Cortex of kidney (tissue), 1 donor: ENCODE data around the gene SPAAR.
"Not testable (repeated sequence)": the region's sequence is repeated elsewhere in the genome, so short reads cannot be mapped to it uniquely, and the experiment has no call there.

Experiments used
- DNase-seq: peaks from one replicate; lab custom pipeline; 2025; lab: John Stamatoyannopoulos, UW

SPAAR gene

DNA sequence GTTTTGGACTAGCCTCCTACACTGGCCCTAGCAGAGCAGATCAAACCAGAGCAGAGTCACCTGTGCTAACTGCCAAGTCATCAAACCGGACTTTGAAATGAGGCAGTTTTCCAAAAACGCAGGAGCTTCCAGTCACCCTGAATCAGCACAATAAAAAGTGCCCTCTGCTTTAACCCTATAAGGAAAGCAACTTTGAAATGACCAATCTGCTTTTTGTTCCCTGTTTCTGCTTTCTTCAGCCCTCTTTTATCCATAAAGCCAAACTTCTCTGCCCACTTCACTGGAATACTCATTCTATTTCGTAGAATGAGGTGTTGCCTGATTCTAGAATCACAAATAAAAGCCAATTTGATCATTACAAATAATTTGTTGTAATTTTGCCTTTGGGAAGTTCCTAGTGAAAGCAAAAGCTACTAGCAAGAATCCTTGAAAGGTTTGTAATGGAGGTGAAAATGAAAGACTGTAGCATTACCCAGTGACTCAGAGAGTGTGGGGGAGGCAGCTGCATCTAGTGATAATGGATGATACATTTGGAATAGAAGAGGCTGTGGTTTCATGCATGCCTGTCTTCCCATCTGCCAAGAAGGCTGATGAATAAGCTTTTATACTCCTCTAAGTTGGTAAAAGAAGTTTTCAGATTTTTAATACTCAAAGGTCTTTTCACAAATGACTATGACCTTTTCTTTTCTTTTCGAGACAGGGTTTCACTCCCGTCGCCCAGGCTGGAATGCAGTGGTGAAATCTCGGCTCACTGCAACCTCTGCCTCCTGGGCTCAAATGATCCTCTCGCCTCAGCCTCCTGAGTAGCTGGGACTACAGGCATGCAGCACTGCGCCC is 14.9 kb downstream of the SPAAR start:
- no peak for DNase-seq

DNA sequence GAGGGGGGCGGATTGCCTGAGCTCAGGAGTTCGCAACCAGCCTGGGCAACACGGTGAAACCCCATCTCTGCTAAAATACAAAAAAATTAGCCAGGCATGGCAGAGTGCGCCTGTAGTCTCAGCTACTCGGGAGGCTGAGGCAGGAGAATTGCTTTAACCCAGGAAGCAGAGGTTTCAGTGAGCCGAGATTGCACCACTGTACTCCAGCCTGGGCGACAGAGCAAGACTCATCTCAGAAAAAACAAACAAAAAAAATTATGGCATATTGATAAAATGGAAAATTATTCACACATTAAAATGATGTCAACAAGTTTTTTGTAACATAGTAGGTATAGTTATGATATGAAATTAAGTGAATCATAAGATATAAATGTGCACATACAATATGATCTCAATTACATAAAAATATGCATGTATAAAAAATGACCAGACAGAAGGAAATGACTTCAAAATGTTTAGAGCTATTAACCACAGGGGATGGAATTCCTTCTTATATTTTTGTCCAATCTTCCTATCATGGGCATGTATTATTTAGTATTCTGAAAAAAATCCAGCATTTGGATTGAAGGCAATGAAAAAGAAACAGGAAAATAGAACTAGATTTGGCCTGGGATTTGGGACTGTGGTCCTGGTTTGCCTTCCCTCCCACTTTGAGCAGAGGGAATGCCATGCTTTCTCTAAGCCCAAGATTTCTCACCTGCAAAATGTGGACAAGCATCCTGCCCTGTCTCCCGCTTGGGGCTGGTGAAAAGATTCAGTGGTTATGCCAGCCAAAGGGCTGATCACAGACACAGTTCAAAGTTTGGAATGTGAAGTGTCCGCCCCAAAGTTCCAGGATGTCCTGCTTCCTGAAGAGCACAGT is 19.5 kb downstream of the SPAAR start:
- DNase-seq, result no peak

DNA sequence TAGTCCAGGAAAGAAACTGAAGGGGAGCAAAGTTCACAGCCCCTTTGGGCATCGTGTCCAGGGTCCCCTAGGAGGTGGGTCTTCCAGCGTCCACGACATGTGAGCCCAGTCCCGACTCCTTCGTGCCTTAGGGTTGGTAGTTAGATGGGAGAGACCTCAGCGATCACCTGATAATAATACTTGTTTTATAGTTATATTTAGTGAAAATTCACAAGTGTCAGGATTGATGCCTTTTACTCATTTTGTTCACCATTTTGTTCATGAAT is 20.1 kb downstream of the SPAAR start:
- no peak for DNase-seq

DNA sequence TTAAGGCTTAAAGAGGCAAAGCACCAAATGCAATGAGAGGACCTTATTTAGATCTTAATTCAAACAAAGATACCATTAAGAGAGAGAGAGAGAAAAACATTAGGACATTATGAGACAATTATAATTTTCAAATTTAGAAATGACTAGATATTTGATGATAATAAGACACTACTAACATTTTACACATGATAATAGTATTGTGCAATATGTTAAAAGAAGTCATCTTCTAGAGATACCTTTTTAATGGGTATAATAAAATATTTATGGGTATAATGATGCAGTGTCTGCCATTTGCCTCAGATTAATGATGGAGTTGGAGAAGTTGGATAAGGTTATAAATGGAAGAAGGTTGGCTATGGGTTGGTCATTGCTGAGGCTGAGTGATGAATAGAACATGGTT is 21.2 kb downstream of the SPAAR start:
- no peak for DNase-seq

DNA sequence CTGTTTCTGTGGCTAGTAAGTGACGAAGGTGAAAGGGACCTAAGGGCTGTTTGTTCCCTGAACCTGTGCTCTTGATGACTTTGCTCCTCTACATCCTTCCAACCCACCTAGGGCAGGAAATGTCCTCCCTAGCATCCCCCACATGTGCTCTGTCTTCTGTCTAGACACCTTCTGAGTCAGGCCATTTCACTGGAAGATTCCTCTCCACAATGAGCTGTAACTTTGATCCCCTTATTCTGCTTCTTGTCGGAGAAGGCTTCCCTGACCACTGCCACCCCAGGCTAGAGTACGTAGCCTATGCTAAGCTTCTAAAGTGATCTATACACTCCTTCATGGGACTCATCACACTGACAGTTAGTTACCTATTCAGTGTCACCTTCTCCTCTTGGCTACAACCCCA is 21.7 kb downstream of the SPAAR start:
- DNase-seq, result no peak

DNA sequence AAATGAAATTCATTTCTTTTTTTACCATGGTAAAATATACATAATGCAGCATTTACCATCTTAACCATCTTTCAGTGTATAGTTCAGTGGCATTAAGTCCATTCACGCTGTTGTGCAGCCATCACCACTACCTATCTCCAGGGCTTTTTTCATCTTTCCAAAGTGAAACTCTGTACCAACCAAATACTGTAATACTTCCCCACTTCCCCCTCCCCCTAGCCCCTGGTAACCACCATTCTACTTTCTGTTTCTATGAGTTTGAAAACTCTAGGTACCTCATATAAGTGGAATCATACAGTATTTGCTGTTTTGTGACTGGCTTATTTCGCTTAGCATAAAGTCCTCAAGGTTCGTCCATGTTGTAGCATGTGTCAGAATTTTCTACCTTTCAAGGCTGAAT is 23.4 kb downstream of the SPAAR start:
- DNase-seq, result no peak

DNA sequence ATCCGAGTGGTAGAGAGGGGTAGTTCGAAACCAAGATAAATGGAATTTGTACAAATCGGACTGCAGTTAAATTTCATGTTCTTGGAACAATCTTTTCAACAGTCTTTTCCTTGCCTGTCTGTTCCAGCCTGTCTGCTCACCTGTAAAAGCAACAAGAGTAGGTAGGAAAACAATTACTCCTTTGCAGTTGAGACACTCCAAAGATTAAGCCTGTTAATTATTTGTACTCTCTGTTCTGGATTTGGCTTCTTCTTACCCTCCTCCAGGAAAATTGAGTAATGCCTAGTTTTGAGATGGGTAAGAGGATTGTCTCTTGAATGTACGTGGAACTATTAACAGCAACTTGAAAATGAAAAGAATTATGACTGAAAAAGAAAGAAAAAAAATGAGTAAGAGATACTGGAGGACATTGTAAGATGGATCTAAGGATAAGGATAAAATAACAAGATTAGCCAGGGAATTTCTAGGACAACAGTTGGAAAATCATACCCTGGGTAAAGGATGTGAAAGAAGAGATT is 24.3 kb downstream of the SPAAR start:
- no peak for DNase-seq

DNA sequence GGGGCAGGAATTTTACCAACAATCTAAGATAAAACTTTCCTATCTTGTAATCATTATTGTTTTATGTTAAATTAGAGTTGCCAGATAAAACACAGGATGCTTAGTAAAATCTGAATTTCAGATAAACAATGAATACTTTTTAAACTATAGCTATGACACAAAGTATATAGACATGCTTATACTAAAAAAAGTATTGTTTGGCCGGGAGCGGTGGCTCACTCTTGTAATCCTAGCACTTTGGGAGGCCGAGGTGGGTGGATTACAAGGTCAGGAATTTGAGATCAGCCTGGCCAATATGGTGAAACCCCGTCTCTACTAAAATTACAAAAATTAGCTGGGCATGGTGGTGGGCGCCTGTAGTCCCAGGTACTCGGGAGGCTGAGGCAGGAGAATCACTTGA is 24.8 kb downstream of the SPAAR start:
- DNase-seq, result not testable (repeated sequence)

DNA sequence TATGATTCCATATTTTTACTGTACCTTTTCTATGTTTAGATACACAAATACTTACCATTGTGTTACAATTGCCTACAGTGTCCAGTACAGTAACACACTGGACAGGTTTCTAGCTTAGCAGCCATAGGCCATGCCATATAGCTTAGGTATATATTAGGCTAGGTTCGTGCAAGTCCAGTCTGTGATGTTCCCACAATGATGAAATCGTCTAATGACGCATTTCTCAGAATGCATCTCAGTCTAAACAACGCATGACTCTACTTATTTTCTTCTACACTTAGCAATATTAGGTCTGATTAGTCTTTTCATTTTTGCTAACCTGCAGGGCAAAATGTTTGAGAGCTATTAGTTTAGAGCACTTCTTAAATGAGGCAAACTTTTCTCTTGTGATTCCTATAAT is 26.0 kb downstream of the SPAAR start:
- no peak for DNase-seq

DNA sequence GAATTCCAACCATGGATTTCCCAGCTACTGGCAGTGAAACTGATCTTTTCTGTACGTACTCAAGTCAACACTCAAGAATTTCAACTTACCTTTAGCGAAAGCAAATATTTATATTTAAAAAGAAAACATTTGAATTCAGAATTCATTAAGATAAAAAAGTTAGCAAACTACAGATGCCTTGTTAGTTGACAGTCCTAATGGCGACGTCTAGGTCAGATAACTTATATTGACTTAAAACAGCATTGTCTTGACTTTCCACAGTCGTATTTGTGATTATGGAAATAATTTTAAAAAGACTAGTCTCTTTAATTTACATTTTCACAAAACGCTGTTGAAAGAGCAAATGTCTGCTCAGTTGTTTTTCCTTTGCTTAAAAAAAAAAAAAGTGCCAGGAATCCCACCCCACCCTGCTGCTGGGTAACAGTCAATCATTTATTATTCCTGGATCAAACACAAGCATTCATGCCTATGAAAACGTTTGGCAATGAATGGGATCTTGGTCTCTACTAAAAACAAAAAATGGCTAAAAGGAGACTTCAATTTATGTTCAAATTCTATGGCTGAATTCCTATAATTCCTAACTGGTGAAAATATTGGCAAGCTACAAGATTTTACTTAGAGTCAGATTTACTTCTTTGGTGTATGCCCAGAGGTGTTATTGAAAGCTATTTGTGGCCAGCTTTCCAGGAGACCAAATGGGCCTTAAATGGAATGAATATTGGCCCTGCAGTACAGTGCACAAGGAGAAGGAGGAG is 26.6 kb downstream of the SPAAR start:
- no peak for DNase-seq

DNA sequence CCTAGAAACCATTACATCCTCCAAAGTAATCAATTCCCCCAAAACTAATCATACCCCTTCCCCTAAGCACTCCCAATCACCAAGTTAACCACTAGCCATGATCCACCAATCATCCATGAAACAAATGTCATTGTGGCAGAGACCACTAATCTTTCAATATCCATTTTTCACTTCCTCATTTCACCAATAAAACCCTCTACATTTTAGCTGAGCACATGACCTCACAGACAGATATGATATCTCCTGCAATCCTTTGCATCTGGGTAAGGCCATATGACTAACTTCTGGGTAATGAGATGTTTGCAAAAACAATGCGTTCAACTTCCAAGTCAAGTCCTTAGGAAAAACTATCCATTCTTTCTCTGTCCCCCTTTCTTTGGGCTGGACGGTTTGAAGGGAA is 27.9 kb downstream of the SPAAR start:
- DNase-seq, result no peak

DNA sequence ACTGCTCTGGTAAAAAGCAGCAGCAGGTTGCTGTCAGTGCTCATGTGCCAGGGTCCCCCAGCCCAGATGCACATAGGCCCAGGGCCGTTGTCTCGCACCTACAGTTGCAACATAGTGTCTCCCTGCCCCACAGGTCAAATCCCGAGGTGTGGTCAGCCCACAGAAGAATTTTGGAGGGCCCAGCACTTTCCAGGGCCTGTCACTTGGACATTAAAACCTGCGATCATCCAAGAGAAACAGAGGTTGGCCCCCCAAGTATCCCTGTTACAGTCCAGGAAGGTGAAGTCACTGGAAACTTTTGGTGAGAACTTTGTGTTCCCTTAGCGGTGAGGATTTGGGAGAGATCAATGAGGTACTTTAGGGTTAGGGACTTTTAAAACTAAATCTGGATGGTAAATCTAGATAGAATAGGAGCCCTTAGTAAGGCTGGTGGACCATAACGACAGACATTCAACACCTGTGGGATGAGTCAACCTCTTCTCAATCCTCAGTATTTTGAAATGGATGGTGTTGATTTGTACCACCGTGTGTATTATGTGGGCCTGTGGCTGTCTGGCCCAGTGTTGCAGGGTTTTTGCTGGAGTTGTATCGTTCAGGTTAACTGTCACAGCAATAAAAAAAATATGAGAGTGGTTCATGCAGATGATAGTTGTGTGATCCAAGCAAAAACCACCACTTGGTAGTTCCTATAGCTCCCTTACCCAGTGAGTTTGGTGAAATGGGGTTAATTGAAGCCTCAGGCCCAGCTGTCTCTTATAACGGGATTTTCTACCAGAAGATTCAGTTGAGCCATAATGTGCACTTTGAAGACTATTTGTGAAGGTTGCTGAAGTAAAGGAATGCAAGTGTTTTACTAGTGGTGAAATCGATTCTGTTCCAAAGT is 29.4 kb downstream of the SPAAR start:
- DNase-seq, result no peak

DNA sequence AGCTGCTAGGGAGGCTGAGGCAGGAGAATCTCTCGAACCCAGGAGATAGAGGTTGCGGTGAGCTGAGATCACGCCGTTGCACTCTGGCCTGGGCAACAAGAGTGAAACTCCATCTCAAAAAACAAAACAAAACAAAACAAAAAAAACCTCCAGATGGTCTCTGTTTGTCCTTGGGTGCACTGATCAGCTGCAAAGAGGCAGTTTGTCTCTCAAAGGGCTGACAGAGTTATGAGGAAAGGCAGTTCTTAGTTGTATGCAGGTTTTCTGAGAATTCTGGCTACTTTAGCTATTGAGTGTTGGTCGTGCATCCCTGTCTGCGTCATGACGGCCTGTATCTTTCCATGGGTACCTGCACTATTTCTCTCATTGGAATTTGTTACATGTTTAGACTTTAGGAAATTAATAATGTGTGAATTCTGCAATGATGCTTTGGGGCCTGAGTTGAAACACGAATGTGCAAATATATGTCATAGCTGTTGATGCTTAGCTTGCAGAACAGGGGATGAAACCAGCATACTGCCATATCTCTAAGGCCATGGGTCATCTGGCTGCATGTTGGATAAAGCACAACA is 30.5 kb downstream of the SPAAR start:
- no peak for DNase-seq

DNA sequence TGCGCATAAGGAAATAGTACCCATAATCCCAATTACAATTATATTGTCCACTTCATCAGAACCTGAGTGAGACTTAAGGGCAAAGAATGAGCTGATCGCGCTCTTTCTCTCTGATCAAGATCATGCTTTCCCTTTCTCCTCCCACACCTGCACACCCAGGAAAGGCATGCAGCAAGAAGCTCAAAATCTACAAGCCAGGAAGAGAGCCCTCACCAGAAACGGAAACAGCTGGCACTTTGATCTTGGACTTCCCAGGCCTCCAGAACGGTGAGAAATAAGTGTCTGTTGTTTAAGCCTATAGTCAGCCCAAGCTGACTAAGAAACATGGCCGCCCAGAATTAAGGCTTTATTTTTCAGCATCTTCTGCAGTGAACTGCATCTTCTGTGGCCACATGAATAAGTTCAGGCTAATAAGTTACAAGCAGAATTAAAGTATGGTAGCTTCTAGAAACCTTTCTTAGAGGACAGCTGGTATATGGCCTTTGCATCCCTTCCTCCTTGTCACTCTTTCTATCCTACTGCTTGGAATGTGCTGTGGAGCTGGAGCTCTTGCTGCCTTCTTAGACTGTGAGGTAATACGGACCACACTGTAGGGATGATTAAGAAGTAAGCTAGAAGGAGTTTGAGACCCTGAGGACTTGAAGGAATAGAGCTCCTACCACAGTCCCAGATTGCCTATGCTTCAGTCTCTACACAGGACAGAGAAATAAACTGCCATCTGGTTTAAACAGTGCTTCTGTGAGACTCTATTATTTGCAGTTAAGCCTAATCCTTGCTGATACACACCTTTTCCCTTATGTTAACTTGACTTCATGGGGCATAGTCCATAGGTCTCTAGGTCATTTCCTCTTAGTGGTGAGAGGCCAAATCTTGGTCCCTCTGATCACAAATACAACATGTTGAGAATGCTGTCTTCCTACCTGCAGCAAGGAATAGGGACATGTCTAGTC is 31.4 kb downstream of the SPAAR start:
- no peak for DNase-seq

DNA sequence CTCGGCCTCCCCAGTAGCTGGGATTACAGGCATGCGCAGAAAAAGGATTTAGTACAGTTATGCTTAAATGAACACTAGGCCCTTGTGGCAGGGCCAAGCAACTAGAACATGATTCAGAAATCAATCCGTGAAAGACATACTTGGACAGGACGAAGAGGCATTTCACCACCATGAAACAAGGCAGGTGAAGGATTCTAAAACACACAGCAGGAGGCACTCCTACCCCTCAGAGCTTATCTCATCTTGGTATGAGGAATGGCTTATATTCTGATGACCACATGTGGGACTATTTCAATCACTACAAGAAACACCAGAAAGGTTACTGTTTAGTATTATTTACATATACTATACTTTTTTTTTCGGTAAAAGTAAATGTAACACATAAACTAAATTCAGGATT is 33.0 kb downstream of the SPAAR start:
- no peak for DNase-seq

DNA sequence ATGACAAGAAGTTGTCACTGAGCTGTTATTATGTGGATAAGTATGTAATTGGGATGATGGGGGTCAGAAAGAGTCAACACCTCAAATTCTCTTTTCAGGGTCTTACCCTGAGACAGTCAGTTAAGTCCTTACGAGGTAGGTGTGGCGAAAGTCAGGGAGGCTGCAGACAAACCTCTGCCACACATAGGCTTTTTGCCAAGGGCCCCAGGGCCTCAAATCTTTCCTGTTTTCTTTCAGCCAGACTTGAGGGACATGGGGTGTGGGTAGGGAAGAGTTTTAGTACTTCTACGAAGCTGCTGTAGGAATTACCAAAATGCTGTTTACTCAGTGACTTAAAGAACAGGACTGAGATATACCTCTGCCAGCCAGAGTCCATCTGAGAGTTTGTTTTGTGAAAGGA is 34.9 kb downstream of the SPAAR start:
- DNase-seq, result no peak

DNA sequence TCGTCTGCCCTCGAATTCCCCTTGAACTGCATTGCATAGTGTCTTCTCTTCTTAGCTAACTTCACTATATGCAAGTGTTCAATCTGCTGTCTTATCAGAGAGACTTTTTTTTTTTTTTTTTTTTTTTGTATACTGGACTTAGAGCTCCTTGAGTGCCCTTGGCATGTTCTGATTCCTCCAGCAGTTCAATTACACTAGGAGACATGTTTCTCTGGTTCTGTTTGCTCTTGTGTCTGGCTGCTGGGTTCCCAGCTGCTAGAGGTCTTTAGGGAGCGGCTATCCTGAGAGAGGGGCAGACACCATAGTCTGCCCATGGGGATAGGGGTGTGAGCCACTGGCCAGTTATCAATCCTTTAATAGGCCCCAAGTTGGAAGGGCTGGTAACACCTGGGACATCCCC is 35.6 kb downstream of the SPAAR start:
- DNase-seq, result no peak

DNA sequence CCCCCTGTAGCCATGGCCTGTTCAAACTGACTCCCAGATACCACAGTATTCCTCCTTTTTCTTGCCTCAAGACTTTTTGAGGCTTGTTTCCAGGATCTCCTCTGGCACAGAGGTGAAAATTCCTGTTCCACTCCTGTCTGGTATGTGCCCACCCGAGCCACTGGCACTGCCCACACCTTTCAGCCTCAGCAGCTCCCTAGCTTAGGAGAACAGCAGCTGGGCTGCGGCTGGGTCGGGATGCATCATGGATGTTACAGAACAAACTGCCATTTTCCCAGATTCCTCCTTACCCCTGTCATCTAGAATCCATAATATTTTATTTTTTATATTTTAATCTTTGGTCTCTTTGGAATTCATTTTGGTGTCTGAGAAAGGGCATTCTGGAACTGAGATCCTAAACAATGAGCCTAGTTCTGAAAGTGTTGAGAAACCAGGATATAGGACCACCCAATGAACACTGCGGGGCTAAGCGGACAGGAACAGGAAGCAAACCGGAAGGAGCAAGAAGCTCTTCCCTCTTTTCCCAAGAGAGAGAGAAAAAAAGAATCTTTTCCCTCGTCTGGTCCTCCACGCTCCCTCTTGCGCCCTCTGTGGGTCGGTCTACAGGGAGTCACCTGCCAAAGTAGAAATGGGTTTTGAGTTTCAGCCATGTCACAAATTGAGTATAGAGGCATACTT is 36.2 kb downstream of the SPAAR start:
- no peak for DNase-seq

DNA sequence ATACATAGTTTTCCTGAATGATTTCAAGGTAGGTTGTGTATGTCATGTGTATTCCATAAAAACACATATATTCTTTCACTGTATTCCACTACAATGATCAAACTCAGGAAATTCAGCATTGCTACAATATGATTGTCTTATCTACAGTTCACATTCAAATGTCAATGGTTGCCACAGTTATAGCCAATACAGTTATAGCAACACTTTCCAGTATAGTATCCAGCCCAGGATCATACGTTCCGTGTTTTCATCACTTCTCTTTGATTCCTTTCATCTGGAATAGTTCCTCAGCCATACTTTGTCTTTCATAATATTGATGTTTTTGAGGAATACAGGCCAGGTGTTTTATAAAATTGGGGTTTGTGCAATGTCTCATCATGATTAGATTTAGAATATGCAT is 39.2 kb downstream of the SPAAR start:
- no peak for DNase-seq

DNA sequence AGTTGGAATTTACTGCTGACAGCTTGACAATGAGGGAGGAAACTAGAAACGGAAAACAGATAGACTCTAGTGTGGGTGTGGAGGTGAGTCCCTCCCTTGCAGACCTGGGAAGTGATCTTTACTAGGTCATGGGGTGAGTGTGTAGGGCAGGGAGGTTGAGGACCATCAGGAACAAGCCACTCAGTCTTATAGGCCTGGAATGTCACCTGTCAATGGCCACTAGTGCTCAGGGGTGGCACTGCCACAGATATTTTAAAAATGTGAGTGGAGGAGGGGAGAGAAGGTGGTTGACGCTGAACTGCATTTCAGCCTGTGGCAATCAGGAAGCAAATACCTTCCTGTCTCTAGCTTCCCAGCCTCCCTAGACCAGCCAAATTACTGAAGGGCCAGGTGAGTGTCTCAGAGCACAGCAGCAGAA is 39.6 kb downstream of the SPAAR start:
- no peak for DNase-seq
